Measurements from ENCODE around the gene MYO1D. TPM values are rescaled to one million over a fixed set of nuclear protein-coding genes. Genes with fewer than 3 reads are reported as not detected.

Gene MYO1D
- total RNA-seq, 1 experiment from 2014 or later: 40.8 TPM

- H3K4me3 ChIP-seq: no peak overlapping the region
- DNase-seq: no peak
- TF ChIP-seq EZH2 (IDR thresholded peaks at IDR 0.05; ENCODE audit: low read depth) (no peak), CTCF (conservative IDR thresholded peaks at IDR 0.05) (no peak)
- ChIA-PET CTCF (no interaction called here), POLR2A (ENCODE audit: unreplicated experiment) (no interaction called here)
- no peaks in the 10 kb centered on the region for H3F3A ChIP-seq (ENCODE audit: insufficient read depth, low read depth)
- no peaks in the 10 kb centered on the region for H3K9me2 ChIP-seq (ENCODE audit: insufficient read depth)
- no peak overlapping the region for H2AFZ ChIP-seq
- no peaks in the 10 kb centered on the region for H3K36me3 ChIP-seq (ENCODE audit: low read depth)
- no peaks in the 10 kb centered on the region for H3K27me3 ChIP-seq (ENCODE audit: insufficient read depth, low read depth)
- no peak overlapping the region for H3K27ac ChIP-seq
- H3K4me1 ChIP-seq (replicated peaks; ENCODE audit: insufficient read depth): no peaks in the 10 kb centered on the region
- no peaks in the 10 kb centered on the region for H3K9me3 ChIP-seq (ENCODE audit: insufficient read depth, low read depth)
- H3K79me2 ChIP-seq (ENCODE audit: low read depth): no peaks in the 10 kb centered on the region
- BruUV-seq (replicated peaks): no TSS peak
- intact Hi-C loops (cut with micrococcal nuclease; ENCODE audit: unreplicated experiment): no loop called here
- no peak overlapping the region for H3K4me2 ChIP-seq
- H4K20me1 ChIP-seq (ENCODE audit: insufficient read depth): no peaks in the 10 kb centered on the region
These were observed 113.0 kb downstream of the MYO1D start for GRCh38 chr17:32763855-32764439.

GRCh38 chr17:32759476-32759875 is 117.4 kb downstream of the MYO1D start:
- H3K9me3 ChIP-seq (ENCODE audit: insufficient read depth, low read depth): no peaks in the 10 kb centered on the region
- BruUV-seq (replicated peaks): no TSS peak
- POLR2A ChIA-PET (ENCODE audit: unreplicated experiment): no interaction called here
- intact Hi-C loops (cut with micrococcal nuclease; ENCODE audit: unreplicated experiment): loop anchor here (10.0 kb wide), 1 partner anchor 505 kb away; no protein-coding TSS in a partner anchor
- no peak overlapping the region for H2AFZ ChIP-seq
- H3K27ac ChIP-seq: no peak overlapping the region
- H4K20me1 ChIP-seq (ENCODE audit: insufficient read depth): no peaks in the 10 kb centered on the region
- H3K4me2 ChIP-seq: no peak overlapping the region
- CTCF ChIA-PET: interaction anchor here (0.6 kb wide), 1 partner anchor 46 kb away, joined by 4 read pairs; no protein-coding TSS in a partner anchor
- H3K9me2 ChIP-seq (ENCODE audit: insufficient read depth): no peaks in the 10 kb centered on the region
- H3K27me3 ChIP-seq (ENCODE audit: insufficient read depth, low read depth): no peaks in the 10 kb centered on the region
- H3K4me3 ChIP-seq: no peak overlapping the region
- no peaks in the 10 kb centered on the region for H3K4me1 ChIP-seq (replicated peaks; ENCODE audit: insufficient read depth)
- no peak for TF ChIP-seq CTCF (conservative IDR thresholded peaks at IDR 0.05)
- no peak for TF ChIP-seq EZH2 (IDR thresholded peaks at IDR 0.05; ENCODE audit: low read depth)
- no peaks in the 10 kb centered on the region for H3K79me2 ChIP-seq (ENCODE audit: low read depth)
- no peak for DNase-seq
- H3F3A ChIP-seq (ENCODE audit: insufficient read depth, low read depth): no peaks in the 10 kb centered on the region
- H3K36me3 ChIP-seq (ENCODE audit: low read depth): no peaks in the 10 kb centered on the region

GRCh38 chr17:32757963-32758362 is 119.0 kb downstream of the MYO1D start:
- no peak overlapping the region for H2AFZ ChIP-seq
- no peaks in the 10 kb centered on the region for H3F3A ChIP-seq (ENCODE audit: insufficient read depth, low read depth)
- H3K4me1 ChIP-seq (replicated peaks; ENCODE audit: insufficient read depth): no peaks in the 10 kb centered on the region
- no peaks in the 10 kb centered on the region for H3K36me3 ChIP-seq (ENCODE audit: low read depth)
- no peaks in the 10 kb centered on the region for H3K9me3 ChIP-seq (ENCODE audit: insufficient read depth, low read depth)
- H3K27ac ChIP-seq: no peak overlapping the region
- no peaks in the 10 kb centered on the region for H4K20me1 ChIP-seq (ENCODE audit: insufficient read depth)
- no peak for DNase-seq
- intact Hi-C loops (cut with micrococcal nuclease; ENCODE audit: unreplicated experiment): loop anchor here (10.0 kb wide), 1 partner anchor 503 kb away; no protein-coding TSS in a partner anchor
- no peak overlapping the region for H3K4me2 ChIP-seq
- no peaks in the 10 kb centered on the region for H3K27me3 ChIP-seq (ENCODE audit: insufficient read depth, low read depth)
- H3K4me3 ChIP-seq: no peak overlapping the region
- H3K9me2 ChIP-seq (ENCODE audit: insufficient read depth): no peaks in the 10 kb centered on the region
- no TSS peak for BruUV-seq (replicated peaks)
- ChIA-PET POLR2A (ENCODE audit: unreplicated experiment) (no interaction called here), CTCF (no interaction called here)
- no peaks in the 10 kb centered on the region for H3K79me2 ChIP-seq (ENCODE audit: low read depth)
- no peak for TF ChIP-seq CTCF (conservative IDR thresholded peaks at IDR 0.05)
- TF ChIP-seq EZH2 (IDR thresholded peaks at IDR 0.05; ENCODE audit: low read depth): no peak
